AG04450 (cell line): ENCODE data around the gene SPATA31D1. TPM values are rescaled to one million over a fixed set of nuclear protein-coding genes. Genes with fewer than 3 reads are reported as not detected.

Experiments used
- CTCF ChIA-PET: fragments of 300-600, 350-600 bp; formaldehyde crosslinking; extraction: SDS; loops from one replicate; lab custom pipeline; 2022; ENCODE audit warnings: antibody characterized with exemption, inconsistent platforms; lab: Charles Lee
- POLR2A ChIA-PET: fragments of 350-600 bp; formaldehyde crosslinking; extraction: SDS; loops from one replicate; lab custom pipeline; 2021; ENCODE audit warnings: antibody characterized with exemption, inconsistent platforms; lab: Yijun Ruan, JAX
- DNase-seq: peaks from one replicate; pipeline ENCODE4 v3.0.0-alpha.2; 2011; ENCODE audit warnings: low read depth, low spot score
- H3K27ac ChIP-seq: one replicate; pipeline ENCODE4 v1.5.1; 2012; ENCODE audit warnings: low read depth, low read length, control low read depth
- H3K27me3 ChIP-seq: one replicate; pipeline ENCODE4 v1.6.0; 2012; ENCODE audit warnings: low read length; ENCODE audit not compliant: control insufficient read depth, insufficient read depth
- H3K4me3 ChIP-seq: 2 replicates; pipeline ENCODE4 v1.5.1; 2011; ENCODE audit warnings: mild to moderate bottlenecking, low read depth, low read length, control low read depth
- H3K9me3 ChIP-seq: 2 replicates; pipeline ENCODE4 v1.5.1; 2012; ENCODE audit warnings: low read length; ENCODE audit not compliant: control insufficient read depth, insufficient read depth
- CTCF ChIP-seq: IDR thresholded peaks from 2 replicates; pipeline ENCODE4 v1.5.1; 2011; ENCODE audit warnings: low read depth, low read length, control low read depth, inconsistent platforms
- polyA plus RNA-seq: library from polyadenylated mRNA; depleted of rRNA; stranded (reverse); fragments of >200 nt; gene quantifications from 2 replicates; pipeline ENCODE4 v1.2.3, GENCODE V29; 2011

SPATA31D1 gene
- polyA plus RNA-seq, 1 experiment, result not detected

DNA sequence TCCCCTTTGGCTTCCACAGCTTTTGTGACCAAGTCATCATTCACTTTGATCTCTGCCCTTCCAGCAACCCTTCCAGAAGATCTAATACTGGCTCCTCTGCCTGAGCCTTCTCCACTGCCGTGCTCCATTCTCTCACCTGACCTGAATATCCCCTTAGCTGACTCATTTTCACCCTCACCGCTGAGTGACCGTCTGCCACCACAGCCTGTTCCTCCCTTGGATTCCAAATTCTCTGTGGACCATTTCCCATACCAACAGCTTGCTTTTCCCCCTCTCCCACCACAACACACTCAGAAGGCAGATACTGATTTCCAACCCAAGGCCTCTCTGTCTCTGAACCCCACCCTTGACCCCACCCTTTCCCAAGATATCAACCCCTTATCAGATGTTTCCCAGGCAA lies 20.5 kb upstream of the SPATA31D1 start:
- Histone ChIP-seq H3K9me3 (no peaks in the 10 kb centered on the region), H3K27me3 (peaks cover 2% of the 10 kb centered on the region), H3K4me3 (no peak overlapping the region), H3K27ac (no peak overlapping the region)
- CTCF ChIA-PET, result no interaction called here
- TF ChIP-seq CTCF, result no peak
- POLR2A ChIA-PET, result no interaction called here
- no peak for DNase-seq

DNA sequence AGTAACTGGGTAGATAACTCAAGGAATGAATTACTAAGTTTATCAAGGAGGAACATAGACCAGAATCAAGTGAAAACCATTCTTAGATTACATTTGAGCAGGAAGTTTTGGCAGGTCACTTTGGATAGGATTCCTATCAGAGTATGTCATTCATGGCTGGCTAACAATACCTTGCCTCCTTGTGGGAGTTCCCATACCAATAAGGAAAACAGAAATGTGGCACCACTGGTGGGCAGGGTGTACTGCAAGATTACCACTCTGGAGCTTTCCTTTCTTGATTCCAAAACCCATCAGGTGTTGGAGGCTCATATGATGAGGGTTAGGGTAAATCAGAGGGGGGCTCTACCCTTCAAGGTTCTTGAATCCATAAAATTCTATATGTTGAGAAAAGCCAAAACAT lies 18.6 kb upstream of the SPATA31D1 start:
- DNase-seq, result no peak
- Histone ChIP-seq H3K27ac (no peak overlapping the region), H3K4me3 (no peak overlapping the region), H3K9me3 (no peaks in the 10 kb centered on the region; the same call in 1 of the 2 replicates), H3K27me3 (peaks cover 2% of the 10 kb centered on the region)
- CTCF ChIA-PET, result interaction anchor here (1.3 kb wide), 1 partner anchor 15 kb away, joined by 4 read pairs; no protein-coding TSS in a partner anchor
- no peak for TF ChIP-seq CTCF
- POLR2A ChIA-PET, result no interaction called here

GRCh38 chr9:81971727-81972126 lies 16.8 kb upstream of the SPATA31D1 start:
- no peak overlapping the region for H3K27ac ChIP-seq
- CTCF ChIA-PET, result no interaction called here
- POLR2A ChIA-PET, result no interaction called here

DNA sequence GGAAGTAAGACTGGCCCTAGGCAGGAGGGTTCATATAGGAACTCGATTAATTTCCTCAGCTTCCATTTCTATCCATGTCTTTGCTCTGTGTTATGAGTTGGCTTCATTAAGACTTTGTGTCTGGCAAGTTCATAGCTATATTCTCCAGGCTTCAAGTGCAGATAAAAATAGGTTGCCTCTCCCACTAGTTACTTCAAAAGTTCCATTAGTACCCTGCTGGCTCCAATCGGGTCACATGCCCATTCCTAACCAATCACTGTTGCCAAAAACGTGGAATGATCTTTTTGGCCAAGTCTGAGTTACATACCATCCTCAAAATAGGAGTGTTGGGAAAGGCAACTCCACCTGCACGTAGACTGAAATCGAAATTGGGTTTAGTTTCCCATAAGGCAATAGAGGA lies 13.8 kb upstream of the SPATA31D1 start:
- ChIA-PET POLR2A (no interaction called here), CTCF (no interaction called here)
- H3K4me3 ChIP-seq, result no peak overlapping the region
- TF ChIP-seq CTCF, result no peak
- no peak for DNase-seq
- peaks cover 5% of the 10 kb centered on the region for H3K9me3 ChIP-seq
- H3K27ac ChIP-seq, result no peak overlapping the region
- H3K27me3 ChIP-seq, result peaks cover 2% of the 10 kb centered on the region

More at GRCh38 chr9:81971727-81972126, 16.8 kb upstream of the SPATA31D1 start:
- no peak for TF ChIP-seq CTCF
- H3K4me3 ChIP-seq, result no peak overlapping the region
- peaks cover 1% of the 10 kb centered on the region for H3K9me3 ChIP-seq
- no peak for DNase-seq
- H3K27me3 ChIP-seq, result peaks cover 2% of the 10 kb centered on the region

DNA sequence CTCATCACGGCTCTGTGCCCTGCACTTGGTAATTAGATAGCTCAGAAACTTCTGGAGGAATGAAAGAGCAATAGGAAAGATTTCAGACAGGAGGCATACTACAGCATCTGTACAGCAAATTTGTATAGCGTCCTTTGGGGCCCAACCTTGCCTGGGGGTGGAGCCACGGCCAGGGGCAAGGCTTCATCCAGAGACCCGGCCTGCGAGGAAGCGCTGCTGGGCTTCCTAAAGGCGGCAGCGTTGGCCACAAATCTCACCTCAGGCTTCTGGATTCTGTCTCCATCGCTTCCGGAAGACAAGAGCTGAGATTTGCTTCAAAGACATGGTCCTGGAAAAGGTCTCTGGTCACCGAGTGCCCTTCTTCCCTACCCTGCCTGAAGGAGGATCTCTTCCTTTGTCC lies 12.2 kb upstream of the SPATA31D1 start:
- Histone ChIP-seq H3K9me3 (peaks cover 5% of the 10 kb centered on the region), H3K27me3 (no peaks in the 10 kb centered on the region), H3K27ac (no peak overlapping the region), H3K4me3 (no peak overlapping the region)
- no peak for TF ChIP-seq CTCF
- no peak for DNase-seq
- ChIA-PET POLR2A (no interaction called here), CTCF (no interaction called here)
